HG02588 (cell line): ENCODE results near the gene SRRT.

Experiments used
- ATAC-seq: cut with Tn5 transposase; IDR thresholded peaks from one replicate; pipeline ENCODE4 v1.9.1; 2021; ENCODE audit warnings: mild to moderate bottlenecking, moderate library complexity; ENCODE audit not compliant: unreplicated experiment

Gene SRRT

DNA sequence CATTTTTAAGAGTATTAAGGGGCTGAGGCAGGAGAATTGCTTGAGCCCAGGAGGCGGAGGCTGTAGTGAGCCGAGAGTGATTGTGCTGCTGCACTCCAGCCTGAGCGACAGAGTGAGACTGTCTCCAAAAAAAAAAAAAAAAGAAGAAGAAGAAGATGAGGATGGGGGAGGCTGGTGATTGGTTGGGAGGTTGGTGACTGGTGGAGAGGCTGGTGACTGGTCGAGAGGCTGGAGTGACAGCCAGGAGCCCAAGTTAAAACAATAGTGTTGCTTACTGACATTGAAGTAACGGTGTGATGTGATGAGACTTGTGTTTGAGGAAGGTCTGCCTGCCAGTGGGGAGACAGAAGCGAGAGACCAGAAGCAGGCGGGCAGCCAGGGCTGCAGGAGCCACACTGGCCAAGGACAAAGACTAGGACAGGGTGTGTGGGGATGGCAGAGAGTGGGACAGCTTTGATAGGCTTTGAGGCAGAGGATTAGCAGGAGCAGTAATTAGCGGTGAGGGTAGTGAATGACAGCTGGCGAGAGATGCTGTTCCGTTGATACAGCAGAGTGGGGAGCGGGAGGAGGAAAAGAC, 4.9 kb downstream of the SRRT start:
- ATAC-seq: no peak

- no peak for ATAC-seq
Measured at GRCh38 chr7:100880645-100881044, 5.7 kb downstream of the SRRT start.

DNA sequence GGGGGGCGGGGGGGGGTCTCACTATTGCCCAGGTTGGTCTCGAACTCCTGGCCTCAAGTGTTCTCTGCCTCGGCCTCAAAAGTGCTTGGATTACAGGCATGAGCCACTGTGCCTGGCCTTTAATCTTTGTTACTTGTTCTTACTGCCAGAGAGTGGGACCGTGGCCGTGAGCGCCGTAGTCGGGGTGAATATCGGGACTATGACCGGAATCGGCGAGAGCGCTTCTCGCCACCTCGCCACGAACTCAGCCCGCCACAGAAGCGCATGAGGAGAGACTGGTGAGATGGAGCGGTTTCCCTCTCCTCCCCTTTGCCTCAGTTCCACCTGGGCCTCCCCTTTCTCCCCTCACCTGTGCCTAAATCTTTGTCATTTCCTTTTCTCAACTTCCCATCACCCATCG, 6.2 kb downstream of the SRRT start:
- no peak for ATAC-seq

- ATAC-seq: no peak
Measured at GRCh38 chr7:100882201-100882600, 7.3 kb downstream of the SRRT start.

DNA sequence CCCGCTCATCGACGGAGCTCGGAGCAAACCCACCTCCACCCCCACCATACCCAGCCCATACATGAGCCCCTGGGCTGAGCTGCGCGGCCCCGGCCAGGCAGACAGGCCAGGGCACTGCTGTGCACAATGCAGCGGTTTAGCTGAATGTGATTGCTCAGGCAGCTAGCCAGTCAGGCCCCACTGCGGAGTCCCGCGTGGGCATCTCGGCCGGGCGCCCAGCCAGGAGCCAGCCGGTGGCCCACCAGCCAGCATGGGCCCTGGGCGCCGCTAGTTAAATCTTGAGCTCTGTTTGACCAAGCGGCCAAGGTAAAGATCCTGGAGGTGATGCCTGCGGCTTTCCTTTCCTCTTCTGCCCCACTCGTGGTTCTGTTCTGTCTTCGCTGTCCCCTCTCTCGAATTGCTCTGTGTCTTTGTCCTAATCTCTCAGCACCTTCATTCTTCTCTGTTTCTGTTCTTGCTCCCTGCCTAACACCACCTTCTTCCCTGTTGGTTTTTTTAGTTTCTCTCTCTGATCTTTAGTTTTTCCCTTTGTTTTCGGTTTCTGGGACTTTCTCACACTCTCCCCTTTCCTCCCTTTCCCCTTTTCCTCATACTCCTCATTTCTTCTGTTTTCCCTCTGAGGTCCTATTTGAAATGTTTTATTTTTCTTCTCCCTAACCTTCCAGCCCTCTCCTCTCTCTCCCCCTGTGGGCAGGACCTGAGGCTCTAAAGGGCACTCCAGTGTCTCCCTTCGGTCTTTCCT, 8.1 kb downstream of the SRRT start:
- no peak for ATAC-seq

DNA sequence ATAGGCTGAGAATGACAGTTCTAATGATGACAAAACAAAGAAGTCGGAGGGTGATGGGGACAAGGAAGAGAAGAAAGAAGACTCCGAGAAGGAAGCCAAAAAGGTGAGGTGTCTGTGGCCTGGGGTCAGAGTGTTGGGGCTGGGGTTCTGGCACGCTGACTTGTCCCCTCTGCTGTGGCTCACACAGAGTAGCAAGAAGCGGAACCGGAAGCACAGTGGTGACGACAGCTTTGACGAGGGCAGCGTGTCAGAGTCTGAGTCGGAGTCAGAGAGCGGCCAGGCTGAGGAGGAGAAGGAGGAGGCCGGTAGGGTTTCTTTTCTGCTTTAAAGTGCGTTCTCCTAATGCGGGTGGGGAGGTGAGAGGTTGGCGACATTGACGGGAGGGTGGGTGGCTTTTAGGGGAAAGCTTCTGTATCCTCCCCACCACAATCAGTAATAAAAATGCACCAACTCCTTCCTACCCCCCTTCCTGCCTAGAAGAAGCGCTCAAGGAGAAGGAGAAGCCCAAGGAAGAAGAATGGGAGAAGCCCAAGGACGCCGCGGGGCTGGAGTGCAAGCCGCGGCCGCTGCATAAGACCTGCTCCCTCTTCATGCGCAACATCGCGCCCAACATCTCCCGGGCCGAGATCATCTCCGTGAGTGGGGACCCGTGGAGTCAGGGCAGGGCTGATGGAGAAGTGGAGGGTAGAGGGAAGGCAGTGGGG, 10.0 kb downstream of the SRRT start:
- no peak for ATAC-seq

DNA sequence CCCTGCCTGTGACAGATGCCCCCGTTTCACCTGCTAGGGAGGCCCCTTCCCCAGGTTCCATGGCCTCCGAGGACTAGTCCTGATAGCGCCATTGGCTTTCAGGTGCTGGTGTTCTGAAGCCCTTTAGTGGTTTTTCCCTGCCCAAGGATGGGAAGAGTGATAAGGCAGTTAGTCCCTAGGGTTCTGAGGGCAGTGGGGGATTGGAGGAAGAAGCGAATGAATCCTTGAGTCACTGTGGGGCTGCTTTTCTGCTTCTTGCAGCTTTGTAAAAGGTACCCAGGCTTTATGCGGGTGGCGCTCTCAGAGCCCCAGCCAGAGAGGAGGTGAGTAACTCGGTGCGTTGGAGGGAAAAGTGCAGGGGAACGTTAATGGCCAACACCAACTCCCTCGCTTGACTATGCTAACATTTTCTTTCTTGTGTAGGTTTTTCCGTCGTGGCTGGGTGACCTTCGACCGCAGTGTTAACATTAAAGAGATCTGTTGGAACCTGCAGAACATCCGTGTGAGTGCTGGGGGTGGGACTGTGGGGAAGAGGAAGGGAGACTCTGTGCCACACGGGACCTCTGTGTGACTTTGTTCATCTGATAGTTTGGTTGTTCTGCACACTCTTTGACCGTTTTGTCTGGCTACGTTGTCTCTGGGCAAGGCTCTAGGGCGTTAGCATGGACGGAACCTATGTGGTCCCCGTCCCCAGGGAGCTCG, 10.7 kb downstream of the SRRT start:
- ATAC-seq: no peak

DNA sequence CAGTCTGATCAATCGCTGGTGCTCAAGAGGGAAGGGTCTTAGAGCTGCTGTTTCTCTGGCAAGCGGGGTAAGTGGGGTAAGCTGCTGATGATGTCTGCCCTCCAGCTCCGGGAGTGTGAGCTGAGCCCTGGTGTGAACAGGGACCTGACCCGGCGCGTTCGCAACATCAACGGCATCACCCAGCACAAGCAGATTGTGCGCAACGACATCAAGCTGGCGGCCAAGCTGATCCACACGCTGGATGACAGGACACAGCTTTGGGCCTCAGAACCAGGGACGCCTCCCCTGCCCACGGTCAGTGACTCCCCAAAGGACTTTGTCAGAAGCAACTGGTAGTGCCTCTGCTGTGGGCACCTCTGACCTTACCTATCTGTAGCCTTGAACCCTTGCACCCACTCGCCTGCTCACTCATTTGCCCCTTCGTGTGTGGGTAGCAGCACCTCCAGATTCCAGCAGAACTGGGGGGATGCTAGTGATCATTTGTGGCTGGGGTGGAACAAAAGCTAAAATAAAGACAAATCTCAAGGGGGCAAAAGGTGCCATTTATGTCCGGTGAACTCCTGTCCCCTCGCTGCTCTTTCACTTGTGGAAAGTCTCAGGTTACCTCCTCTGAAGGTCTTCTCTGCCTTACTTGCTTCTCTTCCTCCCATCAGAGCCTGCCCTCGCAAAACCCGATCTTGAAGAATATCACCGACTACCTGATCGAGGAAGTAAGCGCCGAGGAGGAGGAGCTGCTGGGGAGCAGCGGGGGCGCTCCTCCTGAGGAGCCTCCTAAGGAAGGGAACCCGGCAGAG, 11.4 kb downstream of the SRRT start:
- ATAC-seq: no peak

DNA sequence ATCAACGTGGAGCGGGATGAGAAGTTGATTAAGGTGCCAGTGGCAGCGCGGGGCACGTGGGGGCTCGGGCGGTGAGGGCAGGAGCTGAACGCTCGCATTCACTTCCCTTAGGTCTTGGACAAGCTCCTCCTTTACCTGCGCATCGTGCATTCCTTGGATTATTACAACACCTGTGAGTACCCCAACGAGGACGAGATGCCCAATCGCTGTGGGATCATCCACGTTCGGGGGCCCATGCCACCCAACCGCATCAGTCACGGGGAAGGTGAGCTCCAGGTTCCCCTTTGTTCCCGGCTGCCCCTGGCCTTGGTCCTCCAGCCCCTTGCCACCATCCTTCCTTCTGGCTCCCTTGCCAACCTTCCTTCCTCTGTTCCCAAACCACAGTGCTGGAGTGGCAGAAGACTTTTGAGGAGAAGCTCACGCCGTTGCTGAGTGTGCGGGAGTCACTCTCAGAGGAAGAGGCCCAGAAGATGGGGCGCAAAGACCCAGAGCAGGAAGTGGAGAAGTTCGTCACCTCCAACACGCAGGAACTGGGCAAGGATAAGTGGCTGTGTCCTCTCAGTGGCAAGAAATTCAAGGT, 12.1 kb downstream of the SRRT start:
- ATAC-seq: no peak

- no peak for ATAC-seq
Measured at GRCh38 chr7:100887516-100888290, 12.8 kb downstream of the SRRT start.

DNA sequence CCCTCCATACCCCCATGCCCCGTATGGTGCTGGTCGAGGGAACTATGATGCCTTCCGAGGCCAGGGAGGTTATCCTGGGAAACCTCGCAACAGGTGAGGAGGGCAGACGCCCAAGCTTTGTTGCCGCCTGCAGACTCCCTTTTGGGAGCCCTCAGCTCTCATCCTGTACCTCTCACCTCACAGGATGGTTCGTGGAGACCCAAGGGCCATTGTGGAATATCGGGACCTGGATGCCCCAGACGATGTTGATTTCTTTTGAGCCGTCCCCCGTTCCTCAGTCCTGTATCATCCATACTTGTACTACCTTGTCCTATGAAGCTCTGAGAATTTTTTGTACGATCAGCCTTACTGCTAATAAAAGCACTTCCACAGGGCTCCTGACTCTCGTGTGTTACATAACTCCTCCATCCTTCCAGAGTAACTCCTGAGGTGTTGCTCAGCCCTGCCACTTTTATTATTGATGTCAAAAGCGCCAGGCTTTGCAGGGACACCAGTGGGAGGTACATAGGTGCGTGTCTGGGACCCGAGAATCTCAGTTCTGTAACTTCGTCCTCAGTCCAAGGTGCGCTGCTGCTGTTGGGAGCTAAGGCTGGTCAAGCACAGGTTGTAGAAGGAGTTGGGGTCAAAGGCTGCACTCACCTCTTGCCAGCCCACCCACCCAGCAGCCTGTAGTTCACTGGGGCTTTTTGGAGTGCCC, 13.5 kb downstream of the SRRT start:
- ATAC-seq: no peak

DNA sequence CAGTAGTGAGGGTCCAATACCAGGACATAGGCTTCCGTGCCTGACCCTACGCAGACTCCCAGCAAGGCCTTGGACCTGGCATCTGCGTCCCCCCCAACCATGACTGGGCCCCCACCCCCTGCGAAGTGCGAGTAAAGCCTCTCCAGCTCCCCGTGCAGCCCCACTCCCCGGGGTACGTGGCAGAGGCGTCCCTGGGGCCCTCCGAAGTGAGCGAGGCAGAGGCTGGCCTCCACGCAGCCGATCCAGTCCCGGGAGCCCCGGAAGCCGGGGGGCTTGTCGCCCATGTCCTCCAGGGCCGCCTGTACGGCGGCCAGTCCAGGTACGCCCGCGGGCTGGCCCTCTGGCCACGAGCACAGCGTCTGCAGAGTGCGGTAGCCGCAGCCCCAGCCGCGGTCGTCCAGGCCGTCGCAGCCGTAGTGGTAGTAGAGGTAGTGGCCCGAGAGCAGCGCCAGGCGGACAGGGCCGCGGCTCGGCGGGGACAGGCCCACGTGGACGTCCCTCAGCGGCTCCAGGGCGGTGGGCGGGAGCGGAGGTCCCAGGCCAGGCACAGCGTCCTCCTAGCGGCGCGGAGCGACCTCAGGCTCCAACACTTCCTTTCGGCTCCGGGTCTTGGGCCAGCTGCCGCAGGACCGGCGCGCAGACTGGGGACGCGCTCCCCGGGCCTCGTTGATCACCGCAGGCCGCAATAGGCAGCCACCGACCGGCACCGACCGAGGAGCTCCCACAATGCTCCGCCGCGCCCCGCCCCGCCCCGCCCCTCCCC, 14.3 kb downstream of the SRRT start, which contains the start of gene UFSP1:
Gene UFSP1, minus strand, starts transcription at position 728 of the 763 bp plus-strand sequence. Its CDS starts 444 bp downstream, at position 284.
- ATAC-seq: peak; percentile 20

GRCh38 chr7:100890653-100891567, 16.0 kb downstream of the SRRT start:
- no peak for ATAC-seq

GRCh38 chr7:100891568-100892247, 16.8 kb downstream of the SRRT start:
- ATAC-seq: no peak

DNA sequence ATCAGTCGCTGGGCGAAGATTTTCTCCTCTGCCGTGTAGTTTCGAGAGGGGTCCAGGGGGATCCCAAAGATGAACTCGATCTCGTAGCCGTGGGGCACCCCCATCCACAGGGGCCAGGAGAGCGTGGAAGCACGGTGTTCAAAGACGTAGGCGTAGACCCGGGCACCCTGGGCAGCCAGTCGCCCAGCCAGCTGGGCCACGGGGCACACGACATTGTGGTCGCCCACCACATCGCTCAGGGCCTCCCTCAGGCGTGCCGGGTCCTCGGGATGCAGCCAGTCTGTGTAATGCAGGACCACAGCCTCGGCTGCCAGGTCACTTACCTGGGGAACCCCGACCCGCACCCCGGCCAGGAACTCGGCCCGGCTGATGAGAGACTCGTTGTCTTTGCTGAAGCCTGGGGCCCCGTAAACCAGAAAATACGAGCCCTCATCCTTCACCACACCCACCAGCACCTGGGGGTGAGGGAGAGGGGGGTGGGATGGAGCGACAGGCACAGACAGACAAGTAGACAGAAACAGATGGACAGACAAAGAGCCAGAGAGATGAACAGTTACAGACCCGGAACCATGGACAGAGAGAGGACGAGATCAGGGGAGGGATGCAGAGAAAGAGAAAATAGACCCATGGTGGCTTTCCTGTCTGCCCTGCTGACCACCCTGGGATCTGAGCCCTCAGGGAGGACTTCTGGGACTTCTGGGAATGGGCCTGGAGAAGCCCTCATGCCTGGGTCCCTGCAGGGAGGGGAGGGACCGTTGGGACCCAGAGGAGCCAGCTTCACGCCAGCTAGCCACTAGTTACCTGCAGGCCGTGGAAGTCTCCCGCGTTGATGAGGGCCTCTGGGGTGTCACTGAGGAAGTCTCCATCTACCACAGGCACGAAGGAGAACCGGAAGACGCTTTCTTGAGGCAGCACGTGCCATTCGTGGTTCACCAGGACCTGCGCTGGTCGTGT, 17.7 kb downstream of the SRRT start:
- ATAC-seq: no peak
